HG02884 (cell line): ENCODE data around the gene TBC1D9B.
A peak's percentile ranks its signal among the peaks of the same experiment; 100 is the strongest.

Experiments
- ATAC-seq: cut with Tn5 transposase; IDR thresholded peaks from one replicate; pipeline ENCODE4 v1.9.1; 2021; ENCODE audit warnings: mild to moderate bottlenecking, moderate library complexity; ENCODE audit not compliant: unreplicated experiment

Gene TBC1D9B

DNA sequence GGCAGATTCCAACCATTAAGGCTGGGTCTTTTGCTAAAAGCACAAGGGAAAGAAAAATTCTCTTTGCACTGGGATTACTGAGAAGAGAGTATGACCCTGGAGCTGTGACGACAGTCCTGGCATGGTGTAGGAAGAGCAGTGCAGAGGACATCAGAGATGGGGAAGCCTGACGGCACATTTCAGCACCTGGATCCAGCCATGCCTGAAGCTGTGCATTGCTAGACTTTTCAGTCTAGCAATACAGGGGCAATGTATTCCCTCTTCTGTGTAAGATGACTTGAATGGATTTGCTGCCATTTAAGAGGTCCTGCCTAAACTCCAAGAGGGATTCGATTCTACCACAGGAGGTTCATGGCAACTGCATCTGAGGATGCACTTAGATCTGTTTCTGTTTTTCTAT is 36.7 kb downstream of the TBC1D9B start:
- no peak for ATAC-seq

DNA sequence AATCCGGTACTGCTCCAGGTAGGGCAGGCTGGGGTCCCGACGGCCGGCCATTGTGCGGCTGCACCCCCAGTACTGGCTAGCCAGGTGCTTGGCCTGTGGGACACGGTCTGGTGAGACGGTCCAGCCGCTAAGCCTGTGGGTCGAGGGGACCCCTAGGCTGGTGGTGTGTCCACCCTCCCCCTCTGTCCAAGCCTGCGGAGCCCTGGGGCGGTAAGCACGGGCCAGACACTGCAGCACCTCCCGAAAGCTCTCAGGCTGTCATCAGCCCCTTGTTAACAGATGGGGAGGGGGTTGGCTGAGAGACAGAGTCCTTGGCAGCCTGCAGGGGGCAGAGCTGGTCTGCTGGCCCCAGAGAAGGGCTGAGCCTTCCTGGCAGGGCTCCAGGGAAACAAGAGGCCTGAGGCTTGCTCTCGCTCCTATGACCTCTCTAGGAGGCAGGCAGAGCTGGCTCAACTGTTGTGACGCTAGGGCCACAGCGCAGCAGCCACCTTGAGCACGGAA is 37.2 kb downstream of the TBC1D9B start:
- no peak for ATAC-seq

DNA sequence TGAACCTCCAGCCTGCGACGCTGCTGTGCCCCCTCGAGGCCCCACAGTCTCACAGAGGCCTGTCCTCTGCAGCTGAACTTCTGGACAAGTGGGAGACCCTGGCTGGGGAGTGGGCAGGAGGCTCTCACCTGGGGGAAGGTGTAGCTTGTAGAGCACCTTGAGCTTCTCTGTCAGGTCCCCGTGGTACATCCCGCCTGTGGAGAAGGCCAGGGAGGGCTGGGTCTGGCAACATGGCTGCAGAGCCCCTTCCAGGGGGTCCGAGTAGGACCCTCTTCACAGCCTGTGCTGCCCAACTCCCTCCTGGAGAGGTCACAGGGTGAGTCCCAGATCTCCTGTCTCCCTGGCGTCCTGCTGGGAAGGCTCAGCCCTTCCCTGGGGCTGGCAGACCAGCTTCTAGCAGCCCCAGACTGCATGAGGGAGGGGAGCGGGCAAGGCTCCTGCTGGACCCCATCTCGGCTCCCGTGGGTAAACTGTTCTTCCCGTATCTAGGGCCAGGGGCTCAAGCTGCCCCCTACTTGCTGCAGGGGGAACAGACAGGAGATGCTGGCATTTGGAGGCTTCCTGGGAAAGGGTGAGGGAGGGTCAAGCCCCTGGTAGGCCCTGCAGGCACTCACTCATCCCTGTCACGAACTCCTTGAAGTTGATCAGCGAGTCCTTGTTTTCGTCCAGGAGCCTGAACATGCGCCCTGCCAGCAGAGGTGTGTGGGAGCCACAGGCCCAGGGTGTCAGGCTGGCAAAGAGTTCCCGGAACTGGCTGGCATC is 37.9 kb downstream of the TBC1D9B start:
- no peak for ATAC-seq

DNA sequence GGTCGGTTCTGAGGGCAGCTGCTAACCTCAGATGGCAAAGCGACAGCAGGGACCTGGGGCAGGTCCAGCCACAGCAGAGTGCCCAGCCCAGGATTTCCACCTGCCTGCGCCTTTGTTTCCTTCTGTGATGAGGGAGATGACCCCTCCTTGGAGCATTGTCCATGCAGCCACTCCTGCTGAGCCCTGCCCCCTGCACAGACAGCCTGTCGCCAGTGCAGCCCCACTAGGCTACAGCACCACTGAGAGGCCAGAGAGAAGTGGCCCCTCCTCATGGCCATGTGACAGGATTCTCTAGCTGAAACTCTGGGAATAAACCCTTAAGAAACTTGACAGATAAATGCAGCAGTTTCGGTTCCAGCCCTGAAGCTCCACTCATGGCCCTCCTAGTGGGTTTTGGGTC is 38.6 kb downstream of the TBC1D9B start:
- no peak for ATAC-seq

DNA sequence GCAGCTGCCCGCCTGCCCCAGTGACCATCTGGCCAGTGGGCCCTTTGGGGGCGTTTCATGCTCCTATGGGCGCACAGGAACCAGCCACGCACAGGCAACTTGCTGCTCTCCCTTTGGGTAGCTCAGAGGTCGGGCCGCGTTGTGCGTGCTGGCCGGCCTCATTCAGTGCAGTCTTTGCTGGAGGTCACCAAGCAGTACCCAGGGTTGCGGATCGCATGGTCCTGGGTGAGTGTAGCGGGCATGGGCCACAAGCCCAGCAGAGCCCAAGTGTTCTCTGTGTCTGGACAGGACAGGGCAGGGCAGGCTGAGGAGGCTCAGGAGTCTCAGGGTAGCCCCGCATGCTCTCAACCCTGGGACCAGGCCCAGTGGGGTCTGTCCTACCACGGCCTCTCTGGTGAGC is 39.2 kb downstream of the TBC1D9B start:
- ATAC-seq: no peak

DNA sequence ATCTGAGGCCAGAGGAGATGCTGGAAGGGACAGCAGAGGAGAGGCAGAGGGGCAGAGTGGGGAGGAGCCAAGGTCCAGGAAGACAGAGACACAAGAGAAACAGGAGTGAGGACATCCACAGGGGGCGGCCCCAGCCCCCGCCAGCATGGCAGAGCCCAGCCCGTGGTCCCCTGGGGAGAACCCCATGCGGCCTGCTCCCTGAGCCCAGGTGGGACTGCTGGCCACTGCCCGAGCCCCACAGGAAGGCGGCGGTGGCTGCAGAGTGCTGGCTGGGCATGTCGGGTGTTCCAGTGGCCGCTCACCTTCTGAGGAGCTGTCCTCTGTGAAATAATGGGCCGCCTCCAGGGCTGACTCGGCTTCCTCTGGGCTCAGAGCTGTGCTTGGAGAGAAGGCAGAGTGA is 40.2 kb downstream of the TBC1D9B start:
- ATAC-seq: no peak

DNA sequence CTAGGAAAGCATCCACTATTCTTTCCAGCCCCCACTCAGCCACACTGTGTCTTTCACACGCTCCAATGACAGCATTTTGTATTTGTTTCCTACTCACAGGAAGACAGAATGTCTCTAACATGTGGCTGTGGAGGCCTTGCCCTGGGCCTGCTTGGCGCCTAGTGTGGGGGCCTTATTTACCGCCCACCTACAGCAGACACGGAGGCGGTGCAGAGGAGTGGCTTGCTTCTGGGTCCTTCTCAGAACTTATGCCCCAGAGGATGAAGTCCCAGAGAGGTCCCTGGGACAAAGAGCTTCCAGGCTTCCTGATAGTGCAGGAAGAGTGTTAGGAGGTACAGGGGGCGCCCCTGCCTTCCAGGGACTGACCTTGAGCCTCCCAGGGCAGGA is 40.6 kb downstream of the TBC1D9B start:
- no peak for ATAC-seq

DNA sequence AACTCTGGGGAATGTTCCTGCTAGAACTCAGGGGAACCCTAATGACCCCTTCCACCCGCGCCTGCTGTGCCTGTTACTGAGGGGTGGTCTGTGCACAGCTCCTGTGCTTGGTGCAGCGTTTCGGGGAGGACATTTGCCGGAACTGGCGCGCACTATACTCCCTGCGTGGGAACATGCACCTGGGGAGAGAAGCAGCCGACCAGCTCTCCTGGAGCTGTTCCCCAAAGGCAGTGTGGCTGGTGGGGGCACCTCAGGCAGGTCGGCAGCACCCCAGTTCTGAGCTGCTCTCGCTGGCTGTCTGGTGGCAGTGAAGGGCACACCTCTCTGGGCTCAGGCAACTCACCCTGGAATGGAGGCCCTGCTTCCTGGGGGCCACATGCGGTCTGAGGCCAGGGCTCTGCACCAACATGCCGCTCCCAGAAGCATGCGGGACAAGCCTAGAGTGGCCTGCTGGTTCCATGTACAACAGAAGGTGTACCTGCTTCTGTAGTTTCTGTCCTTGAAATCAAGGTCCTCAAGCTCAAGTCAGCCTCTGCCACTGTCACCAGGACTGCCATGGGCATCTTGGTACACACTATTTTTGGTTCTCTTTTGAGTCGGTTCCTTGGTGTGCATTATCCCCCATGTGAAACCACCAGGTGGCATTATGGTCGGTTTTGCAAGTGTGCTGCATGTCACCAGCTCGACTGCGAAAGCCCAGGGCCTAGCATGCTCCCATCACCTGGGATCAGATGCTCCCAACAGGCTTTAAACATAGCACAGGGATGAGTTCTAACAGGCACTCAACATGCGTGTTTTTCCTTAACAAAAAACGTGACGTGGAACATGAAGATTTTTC is 41.2 kb downstream of the TBC1D9B start:
- no peak for ATAC-seq

DNA sequence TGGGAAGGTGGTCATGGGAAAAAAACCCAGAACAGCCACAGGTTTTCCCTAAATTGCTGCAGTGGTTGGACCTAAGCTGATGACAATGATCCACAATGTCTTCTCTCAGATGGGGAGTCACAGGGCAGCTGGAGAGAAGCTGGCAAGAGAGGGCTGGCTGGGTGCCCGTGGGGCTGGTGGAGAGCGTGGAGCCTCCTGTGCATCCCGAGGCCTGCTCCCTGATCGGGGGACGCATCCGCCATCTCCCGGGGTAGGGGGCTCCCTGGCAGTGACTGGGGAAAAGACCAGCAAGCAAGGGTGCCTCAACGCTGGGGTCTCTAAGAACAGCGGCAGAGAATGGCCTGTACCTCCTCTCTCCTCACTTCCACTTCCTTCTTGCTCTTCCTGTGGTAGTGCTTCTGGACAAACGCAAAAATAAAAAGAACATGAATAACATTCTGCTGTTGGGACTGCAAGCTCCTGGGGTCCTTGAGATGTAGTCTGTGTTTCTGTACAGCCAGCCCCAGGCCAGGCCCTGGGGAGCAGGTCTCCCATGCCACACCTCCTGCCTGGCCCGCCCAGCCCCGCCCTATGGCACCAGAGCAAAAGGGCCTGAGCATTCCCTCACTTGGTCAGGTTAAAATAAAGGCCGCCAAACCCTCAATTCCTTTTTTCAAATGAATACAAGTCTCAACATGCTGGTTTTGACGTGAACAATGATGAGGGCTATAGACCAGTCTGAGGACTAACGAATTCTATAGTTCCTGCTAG is 42.0 kb downstream of the TBC1D9B start:
- no peak for ATAC-seq

DNA sequence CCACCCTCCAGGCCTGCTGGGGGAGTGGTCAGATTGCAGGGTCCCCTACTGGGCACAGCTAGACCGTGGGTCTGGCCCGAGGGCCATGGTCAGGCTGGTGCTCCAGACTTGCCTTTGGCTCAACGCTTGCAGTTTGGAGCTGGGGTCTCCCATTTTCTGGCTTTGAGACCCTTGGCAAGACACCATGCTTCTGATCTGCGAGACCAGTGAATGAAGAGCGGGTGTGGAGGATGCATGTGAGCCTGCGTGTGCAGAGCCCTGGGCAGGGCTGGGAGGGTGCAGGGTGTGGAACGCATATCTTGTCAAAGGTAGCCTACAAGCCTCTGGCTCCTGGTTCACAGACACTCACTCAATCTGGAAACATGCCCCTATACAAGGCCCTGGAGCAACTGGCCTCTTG is 43.0 kb downstream of the TBC1D9B start:
- no peak for ATAC-seq

DNA sequence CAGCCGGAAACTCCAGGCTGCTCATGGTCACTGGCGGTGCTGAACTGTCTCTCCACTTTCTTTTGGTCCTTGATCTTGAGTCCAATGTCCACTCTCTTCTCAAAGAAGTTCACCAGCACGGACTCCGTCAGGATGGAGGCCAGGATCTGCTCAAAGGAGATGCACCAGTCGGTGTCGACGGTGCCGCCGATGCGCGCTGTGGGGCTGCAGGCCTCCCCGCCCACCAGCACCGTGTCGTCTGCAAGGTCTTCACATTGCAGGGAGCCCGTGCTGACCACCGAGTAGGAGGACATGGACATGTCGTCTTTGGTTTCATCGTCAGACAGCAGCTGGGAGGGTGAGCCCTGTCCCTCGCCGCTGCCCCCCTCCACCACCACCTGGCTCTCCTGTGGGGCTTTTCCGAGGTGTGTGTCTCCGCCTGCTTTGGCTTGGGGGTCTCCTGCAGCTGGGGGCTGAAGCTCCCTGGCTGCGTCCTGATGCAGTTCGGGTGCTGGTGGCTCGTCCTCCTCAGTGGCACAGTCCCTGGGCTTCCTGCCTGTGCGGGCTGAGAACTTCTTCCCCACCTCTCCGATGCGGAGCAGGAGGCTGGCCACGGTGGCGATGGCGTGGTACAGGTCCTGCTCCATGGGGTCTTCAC is 44.1 kb downstream of the TBC1D9B start:
- ATAC-seq: no peak

DNA sequence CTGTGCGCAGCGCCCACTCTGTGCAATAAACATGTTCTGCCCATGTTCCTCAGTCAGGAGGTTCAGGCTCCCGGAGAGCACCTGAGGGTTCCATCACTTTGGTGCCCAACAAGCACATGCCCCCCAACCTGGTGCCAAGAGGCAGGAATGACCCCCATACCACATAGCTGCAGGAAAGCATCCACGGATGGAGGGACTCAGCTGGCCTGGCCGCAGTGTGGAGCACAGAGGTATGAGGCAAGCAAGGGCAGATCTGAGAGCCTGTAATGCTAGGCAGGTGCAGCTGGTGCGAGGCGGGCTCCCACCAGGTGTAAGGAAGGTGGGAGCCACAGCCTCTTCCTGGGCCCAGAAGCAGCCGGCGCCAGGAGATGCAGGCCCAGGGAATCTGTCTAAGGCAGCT is 44.8 kb downstream of the TBC1D9B start:
- no peak for ATAC-seq

DNA sequence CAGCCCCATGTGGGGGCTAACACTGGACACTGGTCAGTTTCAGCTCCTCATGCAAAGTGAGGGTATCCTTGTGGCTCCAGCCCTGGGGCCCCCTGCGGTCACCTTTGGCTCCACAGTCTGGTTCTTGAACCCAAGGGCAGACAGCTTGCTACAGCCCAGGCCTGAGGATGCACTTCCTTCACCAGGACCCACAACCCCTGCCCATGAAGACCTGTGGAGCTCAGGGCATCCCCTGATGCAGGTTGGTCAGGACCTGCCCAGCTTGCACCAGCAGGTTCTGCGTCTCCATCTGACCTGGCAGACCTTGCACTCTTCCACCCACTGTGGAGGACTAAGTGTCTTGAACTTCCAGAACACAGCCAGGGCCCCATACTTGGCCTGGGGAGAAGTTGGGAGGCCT is 45.4 kb downstream of the TBC1D9B start:
- no peak for ATAC-seq

DNA sequence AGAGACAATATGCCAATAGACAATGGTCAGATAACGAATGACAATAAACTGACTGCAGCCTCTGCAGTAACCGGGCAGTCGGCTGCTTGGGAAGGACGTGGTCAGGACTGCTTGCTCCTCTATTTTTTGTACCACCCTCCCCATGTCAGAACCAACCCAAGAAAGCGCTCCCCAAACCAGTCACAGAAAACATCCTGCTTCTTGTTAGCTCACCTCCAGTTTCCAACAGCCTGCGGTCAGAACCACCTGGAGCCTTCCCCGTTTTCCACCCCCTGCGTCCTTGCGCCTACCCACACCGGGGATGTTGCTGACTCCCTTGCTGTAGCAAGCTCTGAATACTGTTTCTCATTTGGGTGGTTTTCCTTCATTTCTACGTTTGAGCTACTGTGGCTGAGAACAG is 47.4 kb downstream of the TBC1D9B start:
- no peak for ATAC-seq

DNA sequence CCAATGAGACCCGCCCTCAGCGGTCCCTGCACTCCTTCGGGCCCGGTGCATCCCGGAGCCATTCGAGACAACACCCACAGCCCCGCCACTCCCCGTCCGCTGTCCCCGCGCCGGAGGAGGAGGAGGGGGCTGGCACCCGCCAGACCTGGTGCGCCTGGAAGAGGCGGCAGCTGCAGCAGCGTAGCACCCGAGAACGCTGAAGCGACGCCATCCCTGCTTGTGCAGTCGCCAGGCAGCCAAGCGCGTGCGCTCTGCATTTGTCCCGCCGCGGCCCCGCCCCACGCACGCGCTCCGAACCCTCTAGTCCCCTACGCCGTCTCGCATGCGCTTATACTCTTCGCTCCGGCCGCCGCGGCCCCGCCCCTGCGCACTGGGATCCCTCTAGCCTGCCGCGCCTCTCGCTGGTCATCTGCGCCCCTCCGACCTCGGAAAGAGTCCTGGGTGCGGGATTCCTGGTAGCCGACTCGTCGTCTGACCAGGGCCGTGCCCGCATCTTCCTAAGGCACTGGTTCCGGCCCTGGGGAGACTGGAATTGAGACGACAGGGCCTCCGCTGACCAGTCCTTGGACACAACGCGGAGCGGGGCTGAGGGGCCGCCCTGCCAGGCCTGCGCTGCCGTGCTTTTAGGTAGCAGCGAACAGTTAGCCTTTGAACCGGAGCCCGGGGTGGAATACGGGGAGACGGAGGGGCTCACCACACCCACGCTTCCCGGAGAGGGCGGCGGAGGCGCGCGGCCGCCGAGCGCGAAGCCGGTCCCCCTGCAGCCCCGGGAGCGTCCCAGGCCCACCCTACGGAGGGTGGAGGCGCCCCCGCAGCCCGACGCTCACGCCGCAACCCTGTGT is 48.9 kb downstream of the TBC1D9B start, which contains the start of gene MRNIP:
MRNIP (minus strand) TSS at position 232 of the 842 bp plus-strand sequence; CDS start at position 211, 21 bp downstream.
- ATAC-seq: peak; percentile 93

DNA sequence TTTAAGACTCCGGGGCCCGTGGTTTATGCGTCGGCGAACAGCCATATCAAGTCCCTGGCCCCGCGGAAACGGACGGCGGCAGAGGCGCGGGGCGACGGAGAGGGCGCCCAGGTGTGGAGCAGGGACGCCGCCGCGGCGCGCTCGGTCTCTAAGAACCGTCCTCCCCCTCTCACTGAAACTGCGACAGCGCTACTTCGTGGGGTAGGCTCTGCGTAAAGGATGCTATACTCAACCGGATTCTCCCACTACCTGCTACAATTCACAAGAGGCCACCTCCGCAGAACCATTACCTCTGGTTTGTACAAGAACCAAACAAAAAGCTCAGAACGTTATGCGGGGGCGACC is 49.5 kb downstream of the TBC1D9B start:
- peak; percentile 40 for ATAC-seq

DNA sequence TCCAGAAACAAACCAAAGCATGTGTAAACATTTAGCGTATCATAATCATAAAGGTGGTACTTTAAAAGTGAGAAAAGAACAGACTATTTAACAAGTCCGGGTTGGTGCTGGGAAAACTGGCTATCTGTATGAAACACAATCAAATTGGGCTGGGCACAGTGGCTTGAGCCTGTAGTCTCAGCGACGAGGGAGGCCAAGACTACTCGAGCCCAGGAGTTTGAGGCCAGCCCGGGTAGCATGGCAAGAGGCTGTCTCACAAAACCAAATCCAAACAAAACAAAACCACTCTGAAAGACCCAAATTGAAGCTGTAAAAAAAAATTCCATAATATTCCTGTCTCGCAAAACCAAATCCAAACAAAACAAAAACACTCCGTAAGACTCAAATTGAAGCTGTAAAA is 53.3 kb downstream of the TBC1D9B start:
- ATAC-seq: no peak

DNA sequence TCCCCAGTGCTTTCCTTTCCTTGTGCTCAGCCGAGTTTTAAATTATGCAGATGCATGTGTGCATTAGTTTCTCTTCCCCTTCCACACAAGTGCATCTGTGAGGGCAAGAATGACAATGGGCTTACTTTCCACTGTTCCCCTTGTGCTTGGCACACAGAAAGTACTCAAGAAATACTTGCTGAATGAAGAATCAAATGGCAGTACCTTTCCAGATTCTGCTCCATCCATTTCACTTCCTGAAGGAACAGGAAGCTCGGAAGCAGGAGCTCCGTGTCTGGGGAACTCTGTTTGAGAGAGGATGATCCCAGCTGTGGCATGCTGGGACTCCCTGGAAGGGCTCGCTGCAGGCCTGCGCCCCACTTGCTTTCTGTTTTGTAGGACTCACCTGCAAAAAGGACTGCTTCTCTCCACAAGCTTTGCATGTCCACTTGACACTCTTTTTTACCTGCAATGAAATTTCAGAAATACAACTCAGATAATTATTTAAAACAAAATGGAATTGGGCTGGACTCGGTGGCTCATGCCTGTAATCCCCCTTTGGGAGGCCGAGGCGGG is 54.6 kb downstream of the TBC1D9B start:
- ATAC-seq: peak; percentile 87

DNA sequence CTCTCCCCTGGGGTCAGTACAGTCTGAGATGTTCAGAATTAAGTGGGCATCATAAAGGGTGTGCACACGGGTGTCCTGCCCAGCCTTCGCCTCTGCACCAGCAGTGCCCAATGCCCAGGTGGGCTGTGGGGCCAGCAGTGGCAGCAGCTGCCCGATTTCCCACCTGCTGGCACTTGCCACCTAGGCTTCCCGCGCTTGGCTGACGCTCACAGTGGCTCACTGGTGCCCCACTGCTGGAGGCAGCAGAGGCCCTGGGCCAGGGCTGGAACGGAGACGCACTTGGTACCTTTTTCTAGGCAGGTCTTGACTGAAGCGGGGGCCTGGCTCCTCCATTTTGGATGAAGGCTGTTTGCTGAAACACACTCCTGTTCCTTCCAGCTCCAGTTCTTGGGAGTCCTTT is 66.1 kb downstream of the TBC1D9B start:
- no peak for ATAC-seq

DNA sequence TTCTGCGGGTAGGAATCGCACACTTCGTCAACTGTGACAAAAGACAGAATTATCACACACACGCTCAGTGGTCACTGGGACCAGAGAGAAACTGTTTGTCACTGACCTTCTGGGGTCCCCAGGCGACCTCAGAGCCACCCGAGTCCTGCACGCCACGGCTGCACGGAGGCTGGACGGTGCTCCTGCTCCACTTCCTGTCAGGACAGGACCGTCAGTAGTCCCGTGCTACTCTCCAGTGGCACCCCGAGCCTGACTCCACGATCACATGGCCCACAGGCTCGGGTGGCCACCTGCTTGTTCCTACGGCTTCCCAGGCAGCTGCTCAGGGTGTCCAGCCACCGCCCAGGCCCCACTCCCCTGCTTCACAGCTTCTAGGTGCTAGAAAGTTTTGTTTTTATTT is 66.9 kb downstream of the TBC1D9B start:
- ATAC-seq: no peak
